ENCODE data around the gene NEURL3.
"Not testable (repeated sequence)": the region's sequence is repeated elsewhere in the genome, so short reads cannot be mapped to it uniquely, and the experiment has no call there.

The NEURL3 gene

DNA sequence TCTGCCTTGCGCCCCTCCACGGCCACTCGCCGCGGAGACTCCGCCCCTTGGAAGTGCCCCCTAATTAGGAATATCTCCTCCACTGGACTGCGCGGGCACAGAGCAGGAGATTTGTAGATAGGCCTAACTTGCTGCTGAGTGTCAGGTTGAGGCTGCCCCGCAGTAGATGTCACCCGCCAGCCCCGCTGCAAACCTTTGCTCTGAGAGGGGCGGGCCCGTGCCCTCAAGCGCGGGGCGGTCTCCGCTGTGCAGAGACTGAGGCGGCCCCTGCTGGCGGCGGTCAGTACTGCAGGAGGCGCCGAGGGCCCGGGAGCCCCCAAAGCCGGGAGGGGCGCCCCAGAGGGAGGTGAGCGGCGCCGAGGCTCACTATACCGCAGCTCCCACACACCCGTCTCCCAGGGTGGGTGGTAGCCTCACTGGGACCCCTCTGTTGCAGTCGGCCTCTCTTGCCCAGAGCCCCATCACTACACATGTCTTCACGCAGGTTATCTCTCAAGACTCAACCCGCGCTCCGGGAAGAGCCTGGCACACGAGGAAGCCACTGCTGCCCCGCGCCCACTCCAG is 2.9 kb upstream of the NEURL3 start:
- DNase-seq (ENCODE audit: low read depth): peak; percentile 54

DNA sequence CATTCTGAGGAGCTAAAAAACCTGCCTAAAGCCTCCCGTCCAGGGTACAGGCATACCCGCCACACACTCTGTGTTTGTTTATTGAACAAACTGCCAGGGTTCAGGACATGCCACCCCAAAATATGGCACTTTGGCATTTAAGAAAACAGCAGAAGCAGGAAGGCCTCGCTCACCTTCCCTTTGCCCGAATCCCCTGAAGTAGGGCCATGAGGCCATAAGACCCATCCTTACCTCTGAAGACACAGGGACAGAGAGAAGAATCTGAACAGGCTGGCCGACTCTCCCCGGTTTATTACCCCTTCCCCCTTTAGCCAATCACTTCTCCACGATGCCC is 1.7 kb upstream of the NEURL3 start:
- DNase-seq (ENCODE audit: low read depth): no peak

DNA sequence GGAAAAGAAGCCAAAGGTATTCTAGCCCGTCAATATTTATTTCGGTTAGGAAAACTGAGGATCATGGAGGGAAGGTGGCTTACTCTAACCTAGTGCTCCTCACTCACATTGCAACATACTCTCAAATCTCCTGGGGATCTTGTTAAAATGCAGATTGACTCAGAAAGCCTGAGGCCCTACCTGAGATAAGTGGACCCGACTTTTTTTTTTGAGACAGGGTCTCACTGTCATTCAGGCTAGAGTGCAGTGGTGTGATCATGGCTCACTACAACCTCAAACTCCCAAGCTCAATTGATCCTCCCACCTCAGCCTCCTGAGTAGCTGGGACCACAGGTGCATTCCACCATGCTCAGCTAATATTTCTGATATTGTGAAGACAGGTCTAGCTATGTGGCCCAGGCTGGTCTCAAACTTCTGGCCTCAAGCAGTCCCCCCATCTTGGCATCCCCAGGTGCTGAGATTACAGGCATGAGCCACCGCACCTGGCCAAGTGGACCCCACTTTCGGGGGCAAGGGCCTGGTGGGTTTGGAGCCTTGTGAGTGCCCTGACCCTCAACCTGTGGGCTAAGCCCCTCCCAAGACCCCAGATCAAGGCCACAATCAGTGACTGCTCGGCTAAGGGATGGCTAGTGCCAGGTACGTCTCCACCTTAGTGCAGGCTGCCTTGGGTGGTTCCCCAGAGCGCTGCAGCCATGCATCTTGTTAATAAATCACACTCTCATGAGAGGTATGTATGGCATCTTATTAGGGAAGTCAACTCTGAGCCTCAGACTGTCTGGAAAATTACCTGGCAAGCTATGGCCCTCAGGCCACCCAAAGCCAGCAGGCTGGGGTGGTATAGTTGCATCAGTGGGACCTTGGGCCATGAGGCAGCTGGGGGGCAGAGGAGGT is 1.1 kb upstream of the NEURL3 start:
- no peak for DNase-seq (ENCODE audit: low read depth)

DNA sequence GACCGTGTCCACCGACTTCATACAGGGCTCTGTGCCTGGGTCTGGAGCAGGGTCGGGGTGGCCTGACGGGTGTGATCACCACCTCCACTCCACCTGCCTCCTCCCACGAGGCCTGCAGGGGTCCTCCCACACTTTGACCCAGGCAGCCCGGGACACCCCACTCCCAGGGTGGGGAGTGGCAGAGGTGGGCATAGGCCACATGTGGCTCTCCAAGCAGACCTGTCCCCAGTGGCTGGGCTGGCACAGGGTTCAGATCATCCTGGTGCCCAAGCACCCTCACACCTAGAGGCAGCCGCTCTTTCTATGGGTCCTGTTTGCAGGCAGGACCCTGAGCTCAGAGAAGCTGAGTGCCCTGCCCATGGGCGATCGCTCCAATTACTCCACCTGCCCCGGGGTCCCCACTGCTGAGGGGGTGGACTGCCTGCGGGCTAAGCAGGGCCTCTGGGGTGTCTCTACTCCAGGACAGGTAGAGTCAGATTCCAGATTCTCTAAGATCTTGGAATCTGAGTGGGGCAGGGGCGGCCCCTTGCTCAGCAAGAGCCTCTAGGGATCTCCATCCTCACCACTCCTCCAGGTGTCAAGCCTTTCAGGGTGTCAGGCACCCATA is 1.4 kb downstream of the NEURL3 start:
- no peak for DNase-seq (ENCODE audit: low read depth)

DNA sequence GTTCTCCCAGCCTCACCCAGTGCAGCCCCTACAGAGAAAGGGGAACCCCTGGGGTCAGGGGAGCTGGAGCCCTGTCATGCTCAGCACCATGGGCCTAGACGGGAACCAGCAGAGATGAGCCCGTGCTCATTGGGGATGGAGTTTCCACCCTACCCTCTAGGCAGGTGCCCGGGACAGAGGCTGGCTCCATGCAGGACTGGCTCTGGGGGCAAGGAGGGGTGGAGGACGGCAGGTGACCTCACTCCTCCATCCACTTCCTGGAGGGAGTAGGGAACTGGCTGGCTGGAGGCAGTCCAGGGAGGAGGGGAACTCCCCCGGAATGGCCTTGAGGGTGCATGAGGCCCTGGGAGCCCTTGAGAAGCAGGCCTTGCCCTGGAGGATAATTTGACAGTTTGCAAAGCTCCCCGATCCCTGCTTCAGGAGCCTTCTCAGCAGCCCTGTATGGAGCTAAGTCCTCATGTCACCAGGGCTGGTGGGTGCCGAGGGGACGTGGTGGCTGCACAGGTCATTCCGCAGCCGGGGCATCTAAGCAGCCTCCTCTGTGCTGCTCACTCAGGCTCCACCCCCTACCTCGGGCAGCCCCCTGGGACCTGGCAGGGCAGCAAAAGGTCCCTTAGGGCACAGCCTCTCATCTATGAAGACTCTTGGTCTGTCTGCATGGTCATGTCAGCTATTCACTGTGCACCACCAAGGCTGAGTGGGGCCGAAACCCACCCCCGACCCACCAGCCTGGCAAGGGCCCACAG is 2.1 kb downstream of the NEURL3 start:
- no peak for DNase-seq (ENCODE audit: low read depth)

DNA sequence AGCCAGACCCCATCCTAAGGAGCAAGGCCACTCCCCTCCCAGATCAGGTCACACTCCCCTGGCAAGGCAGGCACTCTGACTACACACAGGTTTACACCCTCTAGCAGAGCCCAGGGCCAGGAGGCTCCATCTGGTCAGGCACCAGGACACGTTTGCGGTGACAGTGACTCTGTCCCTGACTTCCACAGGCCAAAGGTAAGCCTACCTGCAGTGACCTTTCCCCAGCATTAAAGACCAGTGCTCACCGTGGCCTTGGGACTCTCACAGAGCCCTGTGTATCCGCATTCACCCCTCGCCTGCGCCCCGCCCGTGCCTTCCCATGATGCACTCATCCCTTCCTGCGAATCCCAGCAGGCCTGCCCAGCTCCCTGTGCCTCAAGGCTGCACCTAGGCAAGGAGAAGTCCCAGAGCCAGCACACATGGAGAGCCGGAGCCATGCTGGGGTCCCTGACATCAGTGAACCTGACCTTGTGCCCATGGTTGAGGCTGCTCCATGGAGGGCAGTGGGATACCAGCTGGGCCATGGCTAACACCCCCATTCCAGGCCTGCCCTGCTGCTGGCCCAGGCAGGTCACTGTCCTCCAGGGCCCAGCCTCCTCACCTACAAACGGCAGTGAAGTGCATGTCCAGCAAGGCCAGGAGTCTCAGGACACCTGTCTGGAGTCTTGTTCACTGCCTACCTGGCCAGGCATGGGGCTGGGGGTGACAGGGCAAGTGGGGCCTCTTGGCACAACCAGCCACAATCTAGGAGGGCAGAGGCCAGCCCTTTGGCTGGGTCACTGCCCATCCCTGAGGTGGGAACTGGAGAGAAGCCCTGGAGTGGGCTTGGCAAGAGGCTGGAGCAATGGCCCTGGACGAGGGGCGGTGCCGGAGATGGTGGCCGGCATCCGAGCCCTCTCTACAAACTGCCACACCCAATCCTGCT is 3.0 kb downstream of the NEURL3 start:
- DNase-seq (ENCODE audit: low read depth): no peak

DNA sequence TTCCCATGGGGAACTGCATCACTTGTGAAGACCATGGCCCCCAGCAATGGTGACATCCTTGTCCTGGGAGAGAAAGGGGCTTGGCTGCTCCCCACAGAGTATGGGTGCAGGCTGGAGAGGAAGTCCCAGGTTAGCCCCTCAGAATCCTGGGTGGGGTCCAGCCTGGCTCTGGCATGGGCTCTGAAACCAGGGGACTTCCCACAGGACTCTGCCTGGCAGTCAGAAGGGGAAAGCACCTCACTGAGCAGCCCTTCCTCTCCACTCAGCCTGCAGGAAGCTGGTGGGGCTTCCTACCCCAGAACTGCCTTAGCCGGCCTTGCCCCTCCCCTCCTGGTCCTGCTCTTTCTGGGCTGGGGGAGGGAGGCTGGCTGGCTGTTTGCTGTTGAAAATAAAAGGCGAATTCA is 3.7 kb downstream of the NEURL3 start:
- DNase-seq (ENCODE audit: low read depth): no peak

DNA sequence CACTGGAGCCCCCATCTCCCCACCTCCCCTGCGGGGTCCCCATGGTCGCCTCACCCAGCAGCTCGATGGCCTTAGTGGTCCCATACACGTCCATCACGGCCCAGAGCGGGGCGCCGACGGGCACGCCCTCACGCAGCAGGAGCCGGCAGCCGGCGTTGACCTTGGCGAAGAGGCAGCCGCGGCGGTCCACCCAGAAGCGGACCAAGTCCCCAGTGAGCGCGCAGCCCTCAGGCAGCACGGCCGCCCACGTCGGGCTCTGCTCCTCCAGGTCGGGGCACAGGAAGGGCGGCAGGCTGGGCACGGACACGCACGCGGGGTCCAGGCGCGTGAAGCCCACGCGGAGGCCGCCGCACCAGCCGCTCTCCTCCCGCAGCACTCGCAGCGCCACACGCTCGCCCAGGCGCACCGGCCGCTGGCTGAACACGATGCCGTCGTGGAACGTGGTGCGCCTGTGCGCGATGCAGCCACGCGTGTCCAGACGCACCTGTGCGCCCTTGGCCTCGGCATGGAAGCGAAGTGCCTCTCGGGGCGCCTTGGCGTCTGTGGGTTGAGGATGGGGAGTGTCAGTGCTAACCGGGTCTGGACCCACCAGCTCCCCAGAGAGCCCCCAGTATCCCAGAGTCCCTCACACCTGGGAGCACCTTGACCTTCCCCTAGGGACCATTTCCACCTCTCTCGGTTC is 4.6 kb downstream of the NEURL3 start:
- no peak for DNase-seq (ENCODE audit: low read depth)

DNA sequence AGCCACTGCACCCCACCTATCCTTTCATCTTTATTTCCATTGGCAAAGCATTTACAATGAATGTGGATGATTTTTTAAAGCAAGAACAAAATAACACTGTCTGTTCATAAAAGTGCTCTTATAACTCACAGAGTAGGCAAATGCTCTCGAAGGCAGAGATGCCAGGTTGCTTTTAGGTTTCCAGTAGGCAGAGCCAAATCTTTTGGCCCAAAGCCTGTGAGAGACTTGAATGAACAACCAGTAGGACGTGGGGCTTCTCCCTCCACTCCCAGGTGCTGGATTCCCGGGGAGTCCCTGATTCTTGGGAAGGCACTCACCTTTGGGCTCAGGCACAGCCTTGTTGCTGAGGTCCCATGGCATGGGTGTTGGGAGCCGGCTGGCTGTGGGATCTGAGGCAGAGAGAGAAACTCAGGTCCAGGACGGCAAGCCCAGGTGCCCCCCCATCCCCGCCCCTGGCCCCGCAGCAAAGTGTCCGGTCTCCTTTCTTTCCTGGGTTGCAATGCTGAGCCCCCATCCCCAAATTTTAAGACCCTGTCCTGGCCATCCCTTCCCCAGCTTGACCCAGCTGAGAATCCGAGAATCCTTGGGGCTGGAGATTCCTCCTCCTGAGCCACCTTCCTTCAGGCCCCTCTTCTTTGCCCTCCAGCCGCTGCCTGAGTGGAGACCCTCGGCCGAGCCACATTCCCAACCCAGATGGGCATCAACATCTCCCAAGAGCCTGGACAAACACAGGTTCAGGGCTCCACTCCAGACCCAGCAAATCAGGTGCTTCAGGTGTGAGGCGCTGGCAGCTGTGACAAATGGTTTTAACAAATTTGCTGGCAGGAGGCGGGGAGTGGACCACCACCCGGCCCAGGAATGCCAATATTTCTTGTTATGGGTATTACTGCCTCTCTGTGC is 5.8 kb downstream of the NEURL3 start:
- no peak for DNase-seq (ENCODE audit: low read depth)

DNA sequence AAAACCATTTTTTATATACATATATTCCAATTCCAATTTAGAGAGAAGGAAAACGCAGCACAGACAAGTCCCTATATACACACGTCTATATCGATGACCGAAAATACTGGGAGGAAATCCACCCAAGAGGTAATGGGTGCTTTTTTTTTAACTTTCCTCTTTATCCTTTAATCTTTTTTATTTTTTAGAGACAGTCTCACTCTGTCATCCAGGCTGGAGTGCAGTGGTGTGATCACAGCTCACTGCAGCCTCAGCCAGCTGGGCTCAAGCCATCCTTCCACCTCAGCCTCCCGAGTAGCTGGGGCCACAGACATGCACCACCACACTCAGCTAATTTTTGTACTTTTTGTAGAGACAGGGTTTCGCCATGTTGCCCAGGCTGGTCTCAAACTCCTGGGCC is 6.5 kb downstream of the NEURL3 start:
- not testable (repeated sequence) for DNase-seq (ENCODE audit: low read depth)

DNA sequence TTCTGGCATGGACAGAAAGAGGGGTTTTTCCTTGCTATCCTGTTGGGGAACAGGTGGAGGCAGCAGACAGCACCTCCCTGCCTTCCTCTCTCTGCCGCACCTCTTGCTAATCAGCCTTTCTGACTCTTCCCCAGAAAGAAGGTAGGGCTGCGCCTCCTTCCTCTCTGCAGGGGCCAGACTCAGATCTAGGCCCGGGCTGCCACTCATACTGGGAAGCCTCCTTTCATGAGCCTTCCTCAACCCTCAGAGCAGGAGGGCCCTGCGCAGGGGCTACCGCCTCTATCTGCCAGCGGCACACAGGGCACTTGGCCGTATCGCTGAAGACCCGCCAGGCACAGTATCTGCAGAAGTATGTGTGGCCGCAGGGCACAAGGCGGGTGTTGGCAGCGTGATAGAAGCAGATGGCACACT is 7.1 kb downstream of the NEURL3 start:
- DNase-seq (ENCODE audit: low read depth): no peak

DNA sequence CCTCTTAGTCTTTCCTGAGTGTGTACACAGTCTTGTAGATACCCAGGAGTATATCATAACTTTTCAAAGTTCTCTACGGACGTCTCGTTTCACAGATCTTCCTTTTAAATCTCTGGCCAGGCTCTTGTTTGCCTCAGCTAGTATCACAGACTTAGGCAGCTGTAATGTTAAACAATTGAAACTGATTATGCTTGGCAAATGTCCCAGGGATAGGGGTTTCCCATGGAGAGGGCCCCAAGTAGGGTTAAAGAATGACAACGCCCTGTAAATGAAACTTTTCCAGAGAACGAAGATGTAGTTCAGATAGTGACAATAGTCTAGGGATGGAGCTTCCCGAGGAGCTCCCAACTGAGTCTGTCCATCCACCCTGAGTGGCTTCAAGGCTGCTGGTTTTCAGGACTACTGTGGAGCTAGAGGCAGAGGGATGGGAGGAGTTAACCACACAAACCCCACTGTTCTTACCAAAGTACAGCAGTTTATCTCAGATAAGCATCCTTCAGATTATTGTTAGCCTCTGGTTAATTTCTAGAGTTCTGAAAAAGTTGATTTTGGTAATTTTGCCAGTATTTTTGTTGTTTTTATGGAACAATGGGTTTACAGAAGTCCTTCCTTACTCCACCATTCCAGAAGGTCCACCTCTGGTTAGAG is 9.1 kb downstream of the NEURL3 start:
- no peak for DNase-seq (ENCODE audit: low read depth)

DNA sequence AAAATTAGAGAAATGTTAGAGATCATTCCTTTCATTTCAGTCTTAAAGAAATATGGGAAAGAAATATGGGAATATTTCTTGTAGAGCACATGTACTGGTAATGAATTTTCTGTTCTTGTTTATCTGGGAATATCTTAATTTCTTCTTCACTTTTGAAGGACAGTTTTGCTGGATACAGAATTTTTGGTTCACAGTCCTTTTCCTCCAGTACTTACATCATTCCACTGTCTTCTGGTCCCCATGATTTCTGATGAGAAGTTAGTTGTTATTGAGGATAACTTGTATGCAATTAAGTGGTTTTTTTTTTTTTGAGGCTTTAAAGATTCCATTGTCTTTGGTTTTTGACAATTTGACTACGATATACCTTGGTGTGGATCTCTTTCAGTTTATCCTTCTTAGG is 11.0 kb downstream of the NEURL3 start:
- no peak for DNase-seq (ENCODE audit: low read depth)

DNA sequence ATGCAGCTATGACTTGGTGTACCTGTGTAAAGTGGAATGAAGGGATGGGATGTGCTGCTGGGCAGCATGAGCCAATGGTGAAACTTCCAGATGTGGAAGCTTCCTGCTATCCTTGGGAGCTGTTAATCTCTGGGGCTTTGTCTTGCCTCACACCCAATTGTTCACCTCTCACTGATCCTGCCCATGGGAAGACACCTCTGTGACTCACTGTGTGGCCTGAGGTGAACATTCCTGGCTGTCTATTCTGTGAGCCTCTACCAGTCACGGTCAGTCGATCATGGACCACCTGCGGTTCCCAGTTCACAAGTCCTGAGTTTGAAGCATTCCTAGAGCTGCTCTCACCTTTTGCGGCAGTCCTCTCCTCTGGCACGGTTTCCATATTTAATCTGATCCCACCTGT is 12.1 kb downstream of the NEURL3 start:
- DNase-seq (ENCODE audit: low read depth): no peak

DNA sequence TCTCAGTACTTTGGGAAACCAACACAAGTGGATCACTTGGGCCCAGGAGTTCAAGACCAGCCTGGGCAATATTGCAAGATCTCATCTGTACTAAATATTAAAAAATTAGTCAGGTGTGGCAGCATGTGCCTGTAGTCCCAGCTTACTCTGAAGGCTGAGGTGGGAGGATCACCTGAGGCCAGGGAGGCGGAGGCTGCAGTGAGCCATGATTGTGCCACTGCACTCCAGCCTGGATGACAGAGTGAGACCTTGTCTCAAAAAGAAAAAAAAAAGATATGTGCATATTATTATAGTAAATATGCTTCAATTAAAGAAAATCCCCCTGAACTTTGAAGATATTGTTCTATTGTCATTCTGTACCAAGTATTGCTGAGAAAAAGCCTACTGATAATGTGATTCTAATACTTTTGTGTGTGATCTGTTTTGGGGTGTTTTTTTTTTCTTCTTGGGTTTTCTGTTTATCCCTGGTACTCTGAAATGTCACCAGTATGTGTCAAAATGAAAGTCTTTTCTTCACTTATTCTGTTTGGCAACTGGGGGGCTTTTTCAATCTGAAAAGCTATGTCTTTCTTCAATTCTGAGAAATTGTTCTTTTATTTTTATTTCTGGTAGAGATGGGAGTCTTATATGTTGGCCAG is 13.2 kb downstream of the NEURL3 start:
- no peak for DNase-seq (ENCODE audit: low read depth)

DNA sequence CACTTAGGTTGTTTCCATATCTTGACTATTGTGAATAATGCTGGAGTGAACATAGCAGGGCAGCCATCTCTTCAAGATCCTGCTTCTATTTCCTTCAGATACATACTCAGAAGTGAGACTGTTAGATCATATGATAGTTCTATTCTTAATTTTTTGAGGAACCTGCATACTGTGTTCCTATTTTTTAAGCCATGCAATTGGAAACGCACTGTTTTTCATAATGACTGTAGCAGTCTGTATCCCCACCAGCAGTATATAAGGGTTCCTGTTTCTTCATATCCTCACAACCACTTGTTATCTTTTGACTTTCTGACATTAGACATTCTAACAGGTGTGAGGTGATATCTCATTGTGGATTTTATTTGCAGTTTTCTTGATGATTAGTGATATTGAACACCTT is 15.5 kb downstream of the NEURL3 start:
- DNase-seq (ENCODE audit: low read depth): no peak

DNA sequence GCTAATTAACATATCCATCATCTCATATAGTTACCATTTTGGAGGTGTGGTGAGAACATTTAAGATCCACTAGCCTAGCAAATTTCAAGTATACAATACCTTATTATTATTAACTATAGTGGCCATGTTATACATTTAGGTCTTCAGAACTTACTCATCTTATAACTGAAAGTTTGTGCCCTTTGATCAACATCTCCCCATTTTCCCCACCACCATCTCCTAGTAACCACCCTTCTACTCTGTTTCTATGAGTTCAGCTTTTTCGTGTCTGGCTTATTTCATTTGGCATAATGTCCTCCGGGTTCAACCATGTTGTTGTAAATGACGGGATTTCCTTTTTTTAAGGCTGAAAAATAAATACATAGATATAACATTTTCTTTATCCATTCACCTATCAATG is 15.9 kb downstream of the NEURL3 start:
- DNase-seq (ENCODE audit: low read depth): no peak

DNA sequence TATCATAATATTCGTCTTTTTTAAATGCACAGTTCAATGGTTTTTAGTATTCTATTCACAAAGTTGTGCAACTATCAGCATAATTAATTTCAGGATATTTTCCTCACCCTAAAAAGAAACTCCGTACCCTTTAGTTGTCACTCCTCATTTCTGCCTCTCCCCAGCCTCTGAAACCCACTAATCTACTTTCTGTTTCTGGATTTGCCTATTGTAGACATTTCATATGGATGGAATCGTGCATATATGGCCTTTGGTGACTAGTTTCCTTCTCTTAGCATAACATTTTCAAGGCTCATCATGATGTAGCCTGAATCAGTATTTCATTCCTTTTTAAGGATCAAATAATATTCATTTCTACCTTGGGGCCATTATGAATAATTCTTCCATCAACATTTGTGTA is 18.5 kb downstream of the NEURL3 start:
- DNase-seq (ENCODE audit: low read depth): no peak
